GM19397 (cell line): ENCODE results near the gene SDC1.

Source experiments
- ATAC-seq: cut with Tn5 transposase; IDR thresholded peaks from one replicate; pipeline ENCODE4 v1.9.1; 2021; ENCODE audit warnings: mild to moderate bottlenecking, moderate library complexity; ENCODE audit not compliant: unreplicated experiment

The SDC1 gene

DNA sequence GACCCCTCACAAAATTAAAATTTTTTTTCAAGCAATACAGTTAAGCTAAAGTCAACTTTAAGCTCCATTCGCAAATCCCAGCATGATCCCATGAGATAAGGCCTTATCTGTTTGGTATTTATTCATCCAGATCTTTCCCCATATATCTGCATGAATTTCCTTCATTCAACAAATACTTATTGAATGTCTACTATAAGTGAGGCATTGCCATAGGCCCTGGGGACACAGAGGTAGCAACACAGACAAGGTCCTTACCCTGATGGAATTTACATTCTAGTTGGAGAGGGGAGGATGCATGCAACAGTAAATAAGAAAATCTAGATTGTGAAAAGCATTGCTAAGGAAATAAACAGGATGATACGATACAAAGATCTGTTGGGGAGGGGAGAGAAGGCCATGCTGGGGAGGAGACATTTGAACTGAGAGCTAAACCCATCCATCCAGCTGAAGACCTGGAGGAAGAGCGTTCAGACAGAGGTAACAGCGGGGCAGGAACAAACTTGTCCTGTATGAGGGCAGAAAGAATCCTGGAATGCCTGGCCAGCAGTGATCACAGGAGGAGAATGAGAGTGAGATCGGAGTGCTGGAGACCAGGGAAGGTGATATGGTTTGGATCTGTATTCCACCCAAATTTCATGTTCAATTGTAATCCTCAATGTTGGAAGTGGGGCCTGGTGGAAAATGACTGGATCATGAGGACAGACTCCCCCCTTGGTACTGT lies 71.6 kb downstream of the SDC1 start:
- ATAC-seq, result no peak

DNA sequence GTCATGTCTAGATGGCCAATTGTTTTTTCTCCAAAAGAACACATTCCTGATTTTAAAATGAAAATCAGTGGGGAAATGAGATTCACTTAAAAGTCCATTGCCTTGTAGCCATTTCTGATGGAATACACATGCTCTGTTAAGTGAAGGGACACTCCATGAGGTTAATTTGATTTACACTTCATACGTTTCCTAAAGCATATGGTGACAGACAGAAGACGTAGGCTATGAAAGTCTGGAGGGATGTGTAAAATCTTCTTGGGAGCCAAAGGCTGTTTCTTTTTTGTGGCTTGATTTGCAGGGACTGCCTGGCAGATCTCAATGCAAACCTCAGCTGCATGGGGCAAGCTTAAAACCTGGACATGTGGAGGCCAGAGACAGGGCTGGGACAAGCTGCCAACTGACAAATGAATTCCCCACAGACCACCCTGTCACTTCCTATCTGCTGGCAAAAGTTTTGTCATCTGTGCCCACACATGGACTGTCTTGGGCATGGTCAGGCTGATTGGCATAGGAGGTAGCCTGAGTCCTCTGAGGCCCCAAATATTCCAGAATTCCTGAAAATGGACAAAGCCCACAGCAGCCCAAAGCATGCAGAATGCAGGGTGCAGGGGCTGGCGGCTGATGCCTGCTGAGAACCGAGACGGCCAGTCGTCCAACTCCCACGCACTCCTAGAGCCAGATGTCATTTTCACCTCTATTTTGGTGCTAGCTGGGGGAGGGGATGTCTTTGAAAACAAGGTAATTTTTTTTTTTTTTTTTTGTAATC lies 73.9 kb downstream of the SDC1 start:
- ATAC-seq, result no peak
